Stimulated activated CD8-positive, alpha-beta memory T cell treated with anti-CD3 and anti-CD28 coated beads, Interleukin-4, amount 100 ng/mL, for 48 hours (primary cell): ENCODE measurements around the gene HMGXB4.
A peak's percentile ranks its signal among the peaks of the same experiment; 100 is the strongest.

Experiments used
- DNase-seq: peaks from one replicate; pipeline ENCODE4 v3.0.0-alpha.2; 2020

Gene HMGXB4

DNA sequence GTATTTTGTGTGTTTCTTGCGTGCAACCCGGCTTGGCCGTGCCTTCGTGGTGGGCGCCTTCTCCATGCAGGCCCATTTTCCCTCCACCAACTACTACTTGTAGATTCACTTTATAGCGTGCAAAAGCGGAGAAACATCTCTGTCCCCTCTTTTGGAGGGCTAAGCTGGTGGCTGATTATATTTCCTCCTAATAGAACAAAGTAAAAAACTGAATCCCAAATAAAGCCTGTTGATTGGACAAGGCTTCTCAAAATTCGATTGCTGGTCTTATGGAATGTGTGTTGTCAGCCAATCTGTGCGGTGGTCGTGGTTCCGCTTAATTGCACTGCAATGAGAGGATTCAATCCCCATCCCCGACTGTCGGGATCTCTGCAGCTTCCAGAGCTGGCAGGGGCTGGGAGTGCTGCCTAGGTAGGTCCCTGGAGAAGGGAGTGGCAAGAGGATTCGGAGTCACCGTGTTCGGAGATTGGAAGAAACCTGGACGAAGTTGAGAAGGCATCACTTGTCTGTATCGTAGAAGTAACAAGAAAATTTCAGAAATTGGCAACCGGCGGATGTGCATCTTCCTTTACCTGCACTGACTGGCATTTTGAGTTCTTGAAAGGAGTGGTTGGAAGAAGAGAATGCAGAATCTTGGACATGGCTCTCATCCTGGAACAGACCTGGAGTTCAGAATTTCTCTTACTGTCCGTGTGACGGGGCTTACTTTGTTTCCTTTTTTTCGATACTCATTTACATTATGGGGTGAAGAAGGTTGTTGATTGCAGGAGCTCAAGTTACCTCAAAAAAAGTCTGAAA is 1.1 kb downstream of the HMGXB4 start:
- DNase-seq = no peak

- no peak for DNase-seq
Observed at GRCh38 chr22:35264986-35265385, 7.7 kb downstream of the HMGXB4 start.

DNA sequence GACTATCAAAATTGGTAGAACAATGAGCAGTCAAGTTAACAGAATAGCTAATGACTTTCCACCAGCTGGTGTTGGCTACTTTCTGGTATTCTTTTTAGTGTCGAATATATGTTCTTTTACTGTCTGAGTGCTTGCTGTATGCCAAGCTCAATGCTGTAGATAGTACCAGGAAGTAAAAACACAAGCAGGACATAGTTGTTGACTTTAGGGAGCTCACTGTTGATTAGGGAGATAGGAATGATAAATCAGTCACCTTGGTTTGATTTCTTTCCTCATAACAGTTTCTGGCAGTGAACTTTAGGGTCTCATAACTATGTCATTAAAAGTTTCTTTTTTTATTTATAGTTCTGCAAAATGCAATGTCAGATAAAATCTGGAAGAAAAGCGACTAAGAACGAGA is 9.0 kb downstream of the HMGXB4 start:
- no peak for DNase-seq

DNA sequence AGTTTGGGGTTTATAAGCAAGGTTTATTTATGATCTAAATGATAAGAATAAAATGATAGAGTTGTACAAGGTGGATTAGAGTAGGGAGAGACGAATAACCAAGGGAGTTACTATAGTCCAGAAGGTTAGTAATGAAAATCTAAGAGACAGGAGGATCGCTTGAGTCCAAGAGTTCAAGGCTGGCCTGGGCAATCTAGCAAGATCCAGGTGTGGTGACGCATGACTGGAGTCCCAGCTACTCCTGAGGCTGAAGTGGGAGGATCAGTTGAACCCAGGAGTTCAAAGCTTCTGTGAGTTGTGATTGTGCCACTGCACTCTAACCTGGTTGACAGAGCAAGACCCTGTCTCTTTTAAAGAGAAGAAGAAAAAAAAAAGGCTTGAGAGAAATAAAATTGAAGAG is 12.3 kb downstream of the HMGXB4 start:
- no peak for DNase-seq

- DNase-seq = no peak
Observed at GRCh38 chr22:35274154-35274871, 17.0 kb downstream of the HMGXB4 start.

- no peak for DNase-seq
Observed at GRCh38 chr22:35275580-35275979, 18.3 kb downstream of the HMGXB4 start.

GRCh38 chr22:35276019-35276418 is 18.7 kb downstream of the HMGXB4 start:
- DNase-seq = no peak

DNA sequence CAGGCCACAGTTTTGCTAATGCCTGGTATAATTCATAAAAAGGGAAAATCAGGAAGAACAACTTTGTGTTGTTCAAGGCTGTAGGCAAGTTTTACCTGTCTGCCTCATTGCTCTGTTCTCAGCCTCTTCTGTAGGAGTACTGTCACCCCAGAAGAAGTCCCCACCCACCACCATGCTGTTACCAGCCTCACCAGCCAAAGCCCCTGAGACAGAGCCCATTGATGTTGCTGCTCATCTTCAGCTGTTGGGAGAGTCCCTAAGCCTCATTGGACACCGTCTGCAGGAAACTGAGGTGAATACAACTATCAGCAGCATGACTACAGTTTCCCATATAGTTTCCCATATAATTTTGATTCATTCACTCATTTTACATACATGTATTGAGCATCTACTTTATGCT is 30.8 kb downstream of the HMGXB4 start:
- DNase-seq = no peak

- DNase-seq = no peak
Observed at GRCh38 chr22:35292786-35293185, 35.5 kb downstream of the HMGXB4 start.

DNA sequence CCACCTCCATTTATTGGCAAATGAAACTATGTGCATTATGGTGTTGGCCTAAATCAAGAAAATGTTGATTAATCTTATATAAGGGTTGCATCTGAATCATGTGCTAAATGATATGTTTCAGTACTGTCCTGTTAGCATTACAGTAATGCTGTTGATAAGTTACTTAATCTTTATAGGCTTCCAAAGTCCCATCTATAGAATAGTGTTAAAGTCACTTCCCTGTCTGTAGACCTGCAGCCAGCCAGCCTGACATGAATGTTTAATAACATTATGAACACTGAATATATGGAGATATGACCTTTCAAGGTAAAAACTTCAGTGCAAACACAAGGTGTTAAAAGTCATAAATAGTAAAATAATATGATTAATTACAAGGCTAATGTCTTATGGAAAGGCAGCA is 38.8 kb downstream of the HMGXB4 start:
- no peak for DNase-seq

GRCh38 chr22:35299217-35299672 is 42.0 kb downstream of the HMGXB4 start:
- DNase-seq = no peak

DNA sequence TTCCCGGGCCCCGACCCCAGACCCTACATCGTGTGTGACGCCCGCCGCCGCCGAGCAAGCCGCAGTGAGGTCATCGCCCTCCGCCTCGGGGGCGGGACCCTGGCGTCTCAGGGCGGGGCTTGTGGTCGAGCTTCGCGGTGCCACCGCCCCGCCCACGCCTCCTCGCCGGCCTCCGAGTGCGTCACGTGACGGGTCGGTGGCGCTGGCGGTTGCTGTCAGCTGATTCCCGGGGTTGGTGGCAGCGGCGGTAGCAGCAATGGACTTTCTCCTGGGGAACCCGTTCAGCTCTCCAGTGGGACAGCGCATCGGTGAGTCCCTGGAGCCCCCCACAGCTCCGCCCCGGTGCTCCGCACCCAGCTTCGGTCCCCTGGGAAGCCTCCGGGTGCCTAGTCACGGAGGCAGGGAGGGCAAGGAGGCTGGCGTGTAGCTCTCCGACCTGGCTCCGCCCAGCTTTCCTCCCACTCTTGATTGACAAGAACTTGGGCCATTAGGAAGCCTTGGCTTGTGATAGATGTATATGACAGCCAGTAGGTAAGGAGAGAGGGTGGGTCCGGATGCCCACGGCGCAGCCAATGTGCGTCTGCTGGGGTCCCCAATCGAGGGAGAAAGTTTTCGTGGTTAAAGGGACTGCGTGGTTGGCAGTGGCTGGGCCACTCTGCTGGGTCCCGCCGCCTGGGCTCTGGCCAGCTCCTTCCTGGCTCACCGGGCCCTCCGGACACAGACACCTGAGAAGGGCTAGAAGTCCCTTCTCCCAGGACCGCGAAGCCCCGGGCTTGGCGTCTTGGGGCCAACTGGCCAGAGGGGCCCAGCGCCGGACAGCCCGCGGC is 42.6 kb downstream of the HMGXB4 start, which contains the start of gene TOM1:
Gene TOM1 (plus strand): TSS at position 222 of the 827 bp plus-strand sequence. CDS start 35 bp downstream, at position 257.
- peak; percentile 98 for DNase-seq

GRCh38 chr22:35301372-35301874 is 44.1 kb downstream of the HMGXB4 start:
- no peak for DNase-seq

DNA sequence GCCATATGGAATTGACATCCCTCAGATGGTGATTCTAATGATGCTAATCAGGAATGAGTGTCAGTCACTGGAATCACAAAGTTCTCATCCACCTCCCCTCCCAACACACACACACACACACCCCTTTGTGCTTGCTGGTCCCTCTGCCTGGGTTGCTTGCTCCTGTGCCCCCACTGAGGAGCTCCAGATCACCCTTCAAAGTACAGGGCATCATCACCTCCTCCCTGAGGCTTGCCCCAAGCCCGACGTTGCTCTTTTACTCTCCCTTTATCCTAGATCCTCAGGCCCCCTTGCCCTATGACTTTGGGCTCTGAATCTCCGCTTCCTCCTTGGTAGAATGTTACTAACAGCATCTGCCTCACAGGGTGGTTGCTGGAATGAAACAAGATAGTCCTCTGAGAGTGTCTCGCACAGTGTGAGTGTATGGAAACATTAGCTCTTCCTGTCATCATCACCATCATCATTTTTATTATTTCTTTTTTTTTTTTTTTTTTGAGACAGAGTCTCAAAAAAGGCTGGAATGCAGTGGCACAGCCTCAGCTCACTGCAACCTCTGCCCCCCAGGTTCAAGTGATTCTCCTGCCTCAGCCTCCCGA is 45.8 kb downstream of the HMGXB4 start:
- no peak for DNase-seq

GRCh38 chr22:35305525-35306070 is 48.3 kb downstream of the HMGXB4 start:
- DNase-seq = no peak

- DNase-seq = no peak
Observed at GRCh38 chr22:35306350-35306967, 49.2 kb downstream of the HMGXB4 start.

DNA sequence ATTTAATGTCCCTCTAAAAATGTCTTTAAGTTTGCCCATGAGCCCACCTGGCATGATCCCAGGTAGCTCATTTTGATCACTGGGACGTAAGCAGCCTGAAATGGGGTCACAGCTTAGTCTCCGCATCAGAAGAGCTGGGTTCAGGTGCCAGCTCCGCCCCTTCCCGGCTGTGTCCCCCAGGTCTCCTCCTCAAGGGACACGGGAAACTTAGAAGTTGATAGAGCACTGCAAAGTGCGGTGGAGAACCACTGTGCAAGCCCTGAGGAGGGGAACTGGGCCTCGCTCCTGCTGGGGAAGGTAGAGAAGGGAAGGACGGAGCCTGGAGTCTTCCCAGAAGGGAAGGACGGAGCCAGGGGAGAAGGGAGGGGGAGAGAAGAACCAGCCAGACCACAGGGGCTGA is 50.1 kb downstream of the HMGXB4 start:
- DNase-seq = no peak

GRCh38 chr22:35307892-35308291 is 50.6 kb downstream of the HMGXB4 start:
- no peak for DNase-seq

GRCh38 chr22:35308480-35309021 is 51.3 kb downstream of the HMGXB4 start:
- no peak for DNase-seq

GRCh38 chr22:35310556-35311550 is 53.6 kb downstream of the HMGXB4 start:
- DNase-seq = no peak
